Mucosa of rectum (tissue), 2 donors: ENCODE data around the gene SDCCAG8.

Source experiments
- H3K27ac ChIP-seq, 2 donors: one replicate each; pipeline ENCODE4 v1.7.0; 2013; ENCODE audit warnings: inconsistent platforms in 2 of 2, low read depth in 2 of 2, low read length in 2 of 2
- H3K27me3 ChIP-seq, 2 donors: one replicate each; pipeline ENCODE4 v1.7.0; 2013; ENCODE audit warnings: low read length in 2 of 2; ENCODE audit not compliant: control insufficient read depth in 2 of 2, insufficient read depth in 2 of 2
- H3K36me3 ChIP-seq, 2 donors: one replicate each; pipeline ENCODE4 v1.7.0; 2013; ENCODE audit warnings: low read length in 2 of 2; ENCODE audit not compliant: control insufficient read depth in 2 of 2, insufficient read depth in 2 of 2
- H3K4me1 ChIP-seq, 2 donors: one replicate each; pipeline ENCODE4 v1.7.0; 2013; ENCODE audit warnings: low read length in 2 of 2, mild to moderate bottlenecking in 1 of 2; ENCODE audit not compliant: control insufficient read depth in 2 of 2, insufficient read depth in 2 of 2
- H3K4me3 ChIP-seq, 2 donors: one replicate each; pipeline ENCODE4 v1.7.0; 2013; ENCODE audit warnings: low read length in 2 of 2
- H3K9ac ChIP-seq, 2 donors: one replicate each; pipeline ENCODE4 v1.7.0; 2013; ENCODE audit warnings: low read length in 2 of 2, low read depth in 1 of 2, mild to moderate bottlenecking in 1 of 2
- H3K9me3 ChIP-seq, 2 donors: one replicate each; pipeline ENCODE4 v1.7.0; 2013; ENCODE audit warnings: low read length in 2 of 2; ENCODE audit not compliant: control insufficient read depth in 2 of 2
- donor health status: healthy.
- donor health status: Normal muscosa, but diverticular disease.

SDCCAG8 gene

GRCh38 chr1:243499248-243499647 lies 243.4 kb downstream of the SDCCAG8 start:
- Histone ChIP-seq H3K9me3 (no peaks in the 10 kb centered on the region), H3K4me1 (peaks cover 0 to 9% of the 10 kb centered on the region in 2 donors), H3K27ac (no peak overlapping the region)

GRCh38 chr1:243499711-243500110 lies 243.9 kb downstream of the SDCCAG8 start:
- H3K27me3 ChIP-seq: no peaks in the 10 kb centered on the region
- H3K9me3 ChIP-seq: no peaks in the 10 kb centered on the region
- no peak overlapping the region for H3K9ac ChIP-seq
- H3K4me1 ChIP-seq: peaks cover 0 to 9% of the 10 kb centered on the region in 2 donors
- no peak overlapping the region for H3K4me3 ChIP-seq
- no peaks in the 10 kb centered on the region for H3K36me3 ChIP-seq
- no peak overlapping the region for H3K27ac ChIP-seq

More at GRCh38 chr1:243499248-243499647, 243.4 kb downstream of the SDCCAG8 start:
- no peaks in the 10 kb centered on the region for H3K36me3 ChIP-seq
- no peaks in the 10 kb centered on the region for H3K27me3 ChIP-seq
- H3K4me3 ChIP-seq: no peak overlapping the region
- no peak overlapping the region for H3K9ac ChIP-seq

- no peaks in the 10 kb centered on the region for H3K9me3 ChIP-seq
- H3K4me1 ChIP-seq: peaks cover 0 to 7% of the 10 kb centered on the region in 2 donors
- H3K27ac ChIP-seq: no peak overlapping the region
- no peaks in the 10 kb centered on the region for H3K27me3 ChIP-seq
- no peak overlapping the region for H3K4me3 ChIP-seq
- H3K9ac ChIP-seq: no peak overlapping the region
- H3K36me3 ChIP-seq: no peaks in the 10 kb centered on the region
Measured at GRCh38 chr1:243500512-243500911, 244.7 kb downstream of the SDCCAG8 start.

DNA sequence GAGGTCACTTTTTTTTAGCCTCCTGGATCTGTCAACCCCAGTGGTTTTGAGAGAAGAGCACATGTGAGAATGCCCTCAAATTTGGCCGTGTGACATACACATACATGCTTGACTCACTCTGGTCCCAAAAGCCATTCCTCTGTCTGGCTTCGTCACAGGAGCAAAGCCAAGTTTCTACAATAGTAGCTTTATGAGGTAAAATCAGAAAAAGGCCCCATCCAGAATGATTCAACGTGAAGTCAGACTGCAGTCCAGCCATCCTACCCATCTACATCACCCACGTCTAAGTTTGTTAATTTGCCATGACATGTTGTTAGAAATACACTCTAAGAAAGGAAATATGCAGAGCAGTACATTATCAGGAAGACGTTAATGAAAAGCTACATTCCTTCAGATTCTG lies 245.2 kb downstream of the SDCCAG8 start:
- Histone ChIP-seq H3K4me1 (peaks cover 0 to 4% of the 10 kb centered on the region in 2 donors), H3K9ac (no peak overlapping the region), H3K9me3 (no peaks in the 10 kb centered on the region), H3K27ac (no peak overlapping the region), H3K4me3 (no peak overlapping the region), H3K27me3 (no peaks in the 10 kb centered on the region), H3K36me3 (no peaks in the 10 kb centered on the region)

DNA sequence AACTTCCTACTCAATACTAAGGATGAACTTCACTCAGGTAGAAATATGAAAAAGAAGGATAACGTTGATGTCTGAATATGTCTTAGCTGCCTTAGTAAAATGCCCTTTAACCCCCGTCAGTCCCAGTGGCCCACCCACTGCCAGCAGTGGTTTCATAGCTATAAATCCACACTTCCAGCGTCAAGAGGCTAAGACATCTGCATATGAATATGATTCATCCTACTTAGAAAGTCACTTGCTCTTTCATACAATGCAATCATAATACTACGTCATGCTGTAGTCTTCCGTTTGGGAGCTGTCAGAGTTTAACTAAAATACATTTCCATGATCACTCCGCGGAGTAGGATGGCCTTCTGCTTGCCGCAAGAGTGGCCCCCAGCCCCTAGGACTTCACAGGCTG lies 247.3 kb downstream of the SDCCAG8 start:
- no peaks in the 10 kb centered on the region for H3K27me3 ChIP-seq
- H3K4me1 ChIP-seq: no peaks in the 10 kb centered on the region
- no peak overlapping the region for H3K9ac ChIP-seq
- H3K4me3 ChIP-seq: no peak overlapping the region
- H3K9me3 ChIP-seq: no peaks in the 10 kb centered on the region
- H3K27ac ChIP-seq: no peak overlapping the region
- no peaks in the 10 kb centered on the region for H3K36me3 ChIP-seq

DNA sequence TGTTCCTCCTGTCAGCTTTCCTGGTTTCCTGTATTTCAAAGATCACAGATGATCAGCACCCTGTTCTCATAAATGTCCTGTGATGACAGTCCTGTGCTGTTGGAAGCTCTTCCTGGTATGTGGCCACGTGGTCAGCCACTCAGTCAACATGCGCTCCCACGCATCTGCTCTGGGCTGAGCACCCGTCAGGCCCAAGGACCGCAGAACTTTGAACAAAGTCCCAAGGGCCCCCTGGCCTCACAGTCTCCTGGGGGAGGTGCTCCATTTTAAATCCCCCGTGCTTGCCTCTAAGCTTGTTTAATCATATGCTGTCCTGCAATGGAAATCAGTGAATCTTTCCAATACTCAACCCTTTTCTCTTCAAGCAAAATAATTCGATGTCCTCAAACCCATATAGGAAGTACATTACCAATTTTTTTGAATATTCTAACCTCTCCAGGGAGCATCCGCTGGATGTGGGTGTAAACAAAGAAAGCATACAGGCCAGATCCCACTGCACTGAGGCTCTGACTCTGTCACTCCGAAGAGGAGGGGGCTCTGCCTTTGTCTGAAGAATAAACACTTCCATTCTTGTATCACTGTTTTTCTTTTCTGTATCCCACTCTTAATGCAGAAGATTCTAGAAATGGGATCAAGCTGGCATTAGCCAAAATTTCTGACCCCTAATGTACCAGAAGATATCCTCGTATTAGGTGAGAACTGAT lies 250.3 kb downstream of the SDCCAG8 start:
- Histone ChIP-seq H3K27ac (no peak overlapping the region), H3K4me3 (no peak overlapping the region), H3K9ac (no peak overlapping the region), H3K27me3 (no peaks in the 10 kb centered on the region), H3K4me1 (no peaks in the 10 kb centered on the region), H3K36me3 (peaks cover 0 to 5% of the 10 kb centered on the region in 2 donors), H3K9me3 (no peaks in the 10 kb centered on the region)

GRCh38 chr1:243507001-243507671 lies 251.3 kb downstream of the SDCCAG8 start:
- Histone ChIP-seq H3K4me1 (no peaks in the 10 kb centered on the region), H3K27me3 (no peaks in the 10 kb centered on the region), H3K9me3 (no peaks in the 10 kb centered on the region), H3K4me3 (no peak overlapping the region), H3K36me3 (peaks cover 0 to 5% of the 10 kb centered on the region in 2 donors), H3K9ac (no peak overlapping the region), H3K27ac (no peak overlapping the region)

- Histone ChIP-seq H3K27me3 (no peaks in the 10 kb centered on the region), H3K4me1 (no peaks in the 10 kb centered on the region), H3K36me3 (peaks cover 0 to 5% of the 10 kb centered on the region in 2 donors), H3K27ac (no peak overlapping the region), H3K4me3 (no peak overlapping the region), H3K9ac (no peak overlapping the region), H3K9me3 (no peaks in the 10 kb centered on the region)
Measured at GRCh38 chr1:243507672-243508302, 251.9 kb downstream of the SDCCAG8 start.

DNA sequence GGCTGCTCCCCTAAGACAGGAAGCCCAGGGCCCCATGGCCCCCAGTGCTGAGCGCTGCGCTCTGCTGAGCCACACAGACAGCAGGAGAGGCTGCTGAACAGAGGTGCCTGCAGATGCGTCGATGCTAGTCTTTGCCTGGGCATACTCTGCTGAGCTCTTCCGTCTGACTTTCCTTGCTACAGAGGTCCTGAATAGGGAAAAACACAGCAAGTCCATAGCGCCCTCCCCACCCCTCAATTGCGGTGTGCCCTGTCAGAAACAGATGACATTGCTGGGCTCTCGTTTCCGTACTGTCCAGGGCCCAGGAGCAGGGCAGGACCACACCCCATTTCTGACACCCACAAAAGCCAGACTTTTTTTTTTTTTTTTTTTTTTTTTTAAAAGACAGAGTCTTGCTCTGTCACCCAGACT lies 252.5 kb downstream of the SDCCAG8 start:
- H3K4me1 ChIP-seq: no peaks in the 10 kb centered on the region
- H3K36me3 ChIP-seq: peaks cover 0 to 5% of the 10 kb centered on the region in 2 donors
- H3K4me3 ChIP-seq: no peak overlapping the region
- no peaks in the 10 kb centered on the region for H3K27me3 ChIP-seq
- no peaks in the 10 kb centered on the region for H3K9me3 ChIP-seq
- H3K9ac ChIP-seq: no peak overlapping the region
- H3K27ac ChIP-seq: no peak overlapping the region

DNA sequence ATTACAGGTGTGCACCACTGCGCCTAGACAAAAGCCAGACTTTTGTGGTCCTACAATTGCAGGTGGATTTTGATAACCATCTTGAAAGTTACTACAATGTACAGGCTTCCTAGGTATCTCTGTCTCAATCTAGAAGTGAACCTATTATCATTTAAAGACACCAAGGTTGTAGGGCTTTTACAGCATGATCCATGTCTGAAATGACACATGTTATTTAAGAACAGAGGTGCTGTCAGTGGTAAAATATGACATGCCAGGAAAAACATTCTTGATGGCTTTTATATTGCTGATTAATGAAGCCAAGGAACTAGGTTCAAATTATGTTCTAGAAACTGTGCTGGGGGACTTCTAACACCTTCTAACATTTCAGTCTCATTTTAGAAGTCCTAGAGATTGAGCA lies 253.1 kb downstream of the SDCCAG8 start:
- no peak overlapping the region for H3K27ac ChIP-seq

More for the DNA sequence above, 253.1 kb downstream of the SDCCAG8 start:
- Histone ChIP-seq H3K9ac (no peak overlapping the region), H3K36me3 (peaks cover 0 to 5% of the 10 kb centered on the region in 2 donors), H3K4me1 (no peaks in the 10 kb centered on the region), H3K4me3 (no peak overlapping the region), H3K9me3 (no peaks in the 10 kb centered on the region), H3K27me3 (no peaks in the 10 kb centered on the region)
